HepG2 (cell line): ENCODE results near the gene DNAJC4.

Experiments used
- AGO1 ChIP-seq: fragments of 200-400 bp; formaldehyde crosslinking; IDR thresholded peaks from 2 replicates; pipeline ENCODE4 v1.6.1; 2017; ENCODE audit warnings: mild to moderate bottlenecking, low read depth, low read length, moderate library complexity; ENCODE audit not compliant: poor library complexity, severe bottlenecking
- ELF4 ChIP-seq: sonication (generic); formaldehyde crosslinking; IDR thresholded peaks from 2 replicates; pipeline ENCODE4 v1.5.0; 2020; ENCODE audit warnings: missing genetic modification reagents, mild to moderate bottlenecking, moderate library complexity, borderline replicate concordance
- KAT7 ChIP-seq: IDR thresholded peaks from 2 replicates; pipeline ENCODE4 v1.6.1; 2018; ENCODE audit warnings: borderline replicate concordance, missing compliant biosample characterization
- POLR2A ChIP-seq, 2 experiments: IDR thresholded peaks; 2 replicates each; pipeline ENCODE4 v1.6.1; 2011; ENCODE audit warnings: low read depth in 2 of 2, low read length in 2 of 2, mild to moderate bottlenecking in 1 of 2, moderate library complexity in 1 of 2; ENCODE audit not compliant: insufficient read depth in 1 of 2
- RFX5 ChIP-seq: IDR thresholded peaks from 2 replicates; pipeline ENCODE4 v1.6.1; 2011; ENCODE audit warnings: low read depth, low read length, improper control_type of control experiment
- SCMH1 ChIP-seq: sonication (generic); formaldehyde crosslinking; IDR thresholded peaks from 2 replicates; pipeline ENCODE4 v1.9.0; 2021; ENCODE audit warnings: missing genetic modification reagents, mild to moderate bottlenecking, borderline replicate concordance
- ZNF33B ChIP-seq: sonication (generic); formaldehyde crosslinking; IDR thresholded peaks from 2 replicates; pipeline ENCODE4 v1.5.1; 2020; ENCODE audit warnings: mild to moderate bottlenecking, missing genetic modification reagents
- ZNF501 ChIP-seq: sonication (generic); formaldehyde crosslinking; IDR thresholded peaks from 2 replicates; pipeline ENCODE4 v1.5.1; 2020; ENCODE audit warnings: mild to moderate bottlenecking, moderate library complexity, missing genetic modification reagents
- ZNF746 ChIP-seq: sonication (generic); formaldehyde crosslinking; IDR thresholded peaks from 2 replicates; pipeline ENCODE4 v1.8.0; 2022; ENCODE audit warnings: mild to moderate bottlenecking, missing genetic modification reagents
- ZNF850 ChIP-seq: sonication (generic); formaldehyde crosslinking; conservative IDR thresholded peaks from 2 replicates; pipeline ENCODE4 v1.9.0; 2021; ENCODE audit warnings: mild to moderate bottlenecking, missing genetic modification reagents
- TF ChIP-seq, protein P1 (sequence below): sonication (generic); formaldehyde crosslinking; IDR thresholded peaks from 2 replicates; pipeline ENCODE4 v1.5.0; 2020; ENCODE audit warnings: mild to moderate bottlenecking, missing genetic modification reagents, moderate library complexity
- TF ChIP-seq, protein P2 (sequence below): sonication (generic); formaldehyde crosslinking; IDR thresholded peaks from 2 replicates; pipeline ENCODE4 v1.4.0; 2020; ENCODE audit warnings: mild to moderate bottlenecking, missing genetic modification reagents
- TF ChIP-seq, protein P3 (sequence below): sonication (generic); formaldehyde crosslinking; IDR thresholded peaks from 2 replicates; pipeline ENCODE4 v1.4.0; 2020; ENCODE audit warnings: missing genetic modification reagents

DNA sequence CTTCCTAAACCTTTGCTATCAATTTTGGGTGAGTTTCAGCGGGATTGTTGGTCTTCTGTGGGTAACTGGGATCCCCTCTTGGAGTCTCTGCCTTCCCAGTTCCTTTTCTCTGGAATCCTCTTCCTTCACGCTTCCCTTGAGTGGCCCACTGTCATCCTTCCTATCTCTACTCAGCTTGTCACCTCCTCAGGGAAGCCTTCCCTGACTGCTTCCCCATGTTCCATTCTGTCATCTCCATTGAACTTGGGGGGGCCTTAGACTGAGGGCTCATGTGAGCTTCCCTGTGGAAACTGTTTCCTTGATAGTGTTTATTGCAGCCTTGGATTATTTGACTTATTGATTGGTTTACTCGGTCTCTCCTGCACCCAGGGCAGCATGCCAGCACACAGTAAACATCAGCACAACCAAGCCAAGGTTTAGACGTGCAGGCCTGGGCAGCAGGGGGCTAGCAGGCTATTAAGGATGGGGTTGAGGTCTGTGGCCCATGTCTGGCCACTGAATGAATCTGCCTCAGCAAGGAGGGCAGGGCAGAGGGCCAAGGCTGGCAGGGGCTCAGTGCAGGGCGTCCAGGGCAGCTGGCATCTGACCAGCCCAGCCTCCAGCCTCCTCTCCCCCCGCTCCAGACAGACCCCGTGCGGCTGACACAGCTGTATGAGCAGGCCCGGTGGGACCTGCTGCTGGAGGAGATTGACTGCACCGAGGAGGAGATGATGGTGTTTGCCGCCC is 11.6 kb upstream of the DNAJC4 start:
- TF ChIP-seq, protein P1, sequence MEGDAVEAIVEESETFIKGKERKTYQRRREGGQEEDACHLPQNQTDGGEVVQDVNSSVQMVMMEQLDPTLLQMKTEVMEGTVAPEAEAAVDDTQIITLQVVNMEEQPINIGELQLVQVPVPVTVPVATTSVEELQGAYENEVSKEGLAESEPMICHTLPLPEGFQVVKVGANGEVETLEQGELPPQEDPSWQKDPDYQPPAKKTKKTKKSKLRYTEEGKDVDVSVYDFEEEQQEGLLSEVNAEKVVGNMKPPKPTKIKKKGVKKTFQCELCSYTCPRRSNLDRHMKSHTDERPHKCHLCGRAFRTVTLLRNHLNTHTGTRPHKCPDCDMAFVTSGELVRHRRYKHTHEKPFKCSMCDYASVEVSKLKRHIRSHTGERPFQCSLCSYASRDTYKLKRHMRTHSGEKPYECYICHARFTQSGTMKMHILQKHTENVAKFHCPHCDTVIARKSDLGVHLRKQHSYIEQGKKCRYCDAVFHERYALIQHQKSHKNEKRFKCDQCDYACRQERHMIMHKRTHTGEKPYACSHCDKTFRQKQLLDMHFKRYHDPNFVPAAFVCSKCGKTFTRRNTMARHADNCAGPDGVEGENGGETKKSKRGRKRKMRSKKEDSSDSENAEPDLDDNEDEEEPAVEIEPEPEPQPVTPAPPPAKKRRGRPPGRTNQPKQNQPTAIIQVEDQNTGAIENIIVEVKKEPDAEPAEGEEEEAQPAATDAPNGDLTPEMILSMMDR, result no peak; the same call in 1 of the 2 replicates
- no peak for TF ChIP-seq ZNF501 (CRISPR knock-in tag)
- TF ChIP-seq, protein P2, sequence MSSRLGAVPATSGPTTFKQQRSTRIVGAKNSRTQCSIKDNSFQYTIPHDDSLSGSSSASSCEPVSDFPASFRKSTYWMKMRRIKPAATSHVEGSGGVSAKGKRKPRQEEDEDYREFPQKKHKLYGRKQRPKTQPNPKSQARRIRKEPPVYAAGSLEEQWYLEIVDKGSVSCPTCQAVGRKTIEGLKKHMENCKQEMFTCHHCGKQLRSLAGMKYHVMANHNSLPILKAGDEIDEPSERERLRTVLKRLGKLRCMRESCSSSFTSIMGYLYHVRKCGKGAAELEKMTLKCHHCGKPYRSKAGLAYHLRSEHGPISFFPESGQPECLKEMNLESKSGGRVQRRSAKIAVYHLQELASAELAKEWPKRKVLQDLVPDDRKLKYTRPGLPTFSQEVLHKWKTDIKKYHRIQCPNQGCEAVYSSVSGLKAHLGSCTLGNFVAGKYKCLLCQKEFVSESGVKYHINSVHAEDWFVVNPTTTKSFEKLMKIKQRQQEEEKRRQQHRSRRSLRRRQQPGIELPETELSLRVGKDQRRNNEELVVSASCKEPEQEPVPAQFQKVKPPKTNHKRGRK (CRISPR knock-in tag), result no peak
- TF ChIP-seq AGO1, result no peak
- no peak for TF ChIP-seq ZNF850 (CRISPR knock-in tag)
- no peak for TF ChIP-seq ELF4 (CRISPR knock-in tag)
- no peak for TF ChIP-seq POLR2A (IDR thresholded peaks at IDR 0.05; ENCODE audit: insufficient read depth in 1 of 2, low read depth in 2 of 2, low read length in 2 of 2)
- TF ChIP-seq ZNF33B (CRISPR knock-in tag), result no peak
- TF ChIP-seq SCMH1 (CRISPR knock-in tag), result no peak
- TF ChIP-seq KAT7 (CRISPR knock-in tag), result no peak
- TF ChIP-seq RFX5, result no peak
- TF ChIP-seq, protein P3, sequence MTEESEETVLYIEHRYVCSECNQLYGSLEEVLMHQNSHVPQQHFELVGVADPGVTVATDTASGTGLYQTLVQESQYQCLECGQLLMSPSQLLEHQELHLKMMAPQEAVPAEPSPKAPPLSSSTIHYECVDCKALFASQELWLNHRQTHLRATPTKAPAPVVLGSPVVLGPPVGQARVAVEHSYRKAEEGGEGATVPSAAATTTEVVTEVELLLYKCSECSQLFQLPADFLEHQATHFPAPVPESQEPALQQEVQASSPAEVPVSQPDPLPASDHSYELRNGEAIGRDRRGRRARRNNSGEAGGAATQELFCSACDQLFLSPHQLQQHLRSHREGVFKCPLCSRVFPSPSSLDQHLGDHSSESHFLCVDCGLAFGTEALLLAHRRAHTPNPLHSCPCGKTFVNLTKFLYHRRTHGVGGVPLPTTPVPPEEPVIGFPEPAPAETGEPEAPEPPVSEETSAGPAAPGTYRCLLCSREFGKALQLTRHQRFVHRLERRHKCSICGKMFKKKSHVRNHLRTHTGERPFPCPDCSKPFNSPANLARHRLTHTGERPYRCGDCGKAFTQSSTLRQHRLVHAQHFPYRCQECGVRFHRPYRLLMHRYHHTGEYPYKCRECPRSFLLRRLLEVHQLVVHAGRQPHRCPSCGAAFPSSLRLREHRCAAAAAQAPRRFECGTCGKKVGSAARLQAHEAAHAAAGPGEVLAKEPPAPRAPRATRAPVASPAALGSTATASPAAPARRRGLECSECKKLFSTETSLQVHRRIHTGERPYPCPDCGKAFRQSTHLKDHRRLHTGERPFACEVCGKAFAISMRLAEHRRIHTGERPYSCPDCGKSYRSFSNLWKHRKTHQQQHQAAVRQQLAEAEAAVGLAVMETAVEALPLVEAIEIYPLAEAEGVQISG (CRISPR knock-in tag), result no peak
- no peak for TF ChIP-seq ZNF746 (CRISPR knock-in tag)
